Testis (tissue), 3 donors: ENCODE data around the gene SLCO3A1. TPM values are rescaled to one million over a fixed set of nuclear protein-coding genes. Genes with fewer than 3 reads are reported as not detected.

Experiments
- DNase-seq: peaks from one replicate; pipeline ENCODE4 v3.0.0-alpha.2; 2019
- H3K27ac ChIP-seq, 2 donors: fragments of 200-600 bp; sonication (generic); one replicate each; pipeline ENCODE4 v1.5.1; 2019
- H3K27me3 ChIP-seq: fragments of 200-600 bp; sonication (generic); one replicate; pipeline ENCODE4 v1.5.1; 2019
- H3K36me3 ChIP-seq: fragments of 200-600 bp; sonication (generic); one replicate; pipeline ENCODE4 v1.5.1; 2017; ENCODE audit warnings: low read depth; ENCODE audit errors: missing control alignments
- H3K4me1 ChIP-seq: fragments of 200-600 bp; sonication (generic); one replicate; pipeline ENCODE4 v1.5.1; 2019
- H3K4me3 ChIP-seq, 2 donors: fragments of 200-600 bp; sonication (generic); one replicate each; pipeline ENCODE4 v1.5.1; 2017 to 2019
- H3K9me3 ChIP-seq: fragments of 200-600 bp; sonication (generic); one replicate; pipeline ENCODE4 v1.5.1; 2017
- CTCF ChIP-seq, 3 experiments: fragments of 450-650 bp in 2 of 3; fragments of 200-600 bp in 1 of 3; sonication (generic) in 1 of 3; IDR thresholded peaks; one replicate each; pipeline ENCODE4 v1.5.1; 2016 to 2019; ENCODE audit warnings: antibody characterized with exemption in 3 of 3, mild to moderate bottlenecking in 2 of 3, moderate library complexity in 1 of 3
- POLR2A ChIP-seq: fragments of 450-650 bp; IDR thresholded peaks from one replicate; pipeline ENCODE4 v1.6.1; 2017; ENCODE audit warnings: antibody characterized with exemption, mild to moderate bottlenecking, moderate library complexity
- WGBS, 2 donors: methylation state at CpG; one replicate each; pipeline ENCODE4 v1.1.5; 2018; 5-methylcytosine and 5-hydroxymethylcytosine counted together
- intact Hi-C: fragments of 100-400 bp; cut with DNase I; formaldehyde crosslinking; loops from one replicate; pipeline ENCODE4 v1.15.1; 2023; ENCODE audit warnings: low total_unique reads
- polyA plus RNA-seq: library from polyadenylated mRNA; stranded (reverse); fragments of 350-450 nt; fragmentation: Illumina TruSeq; extraction: RNeasy Lipid Tissue Mini Kit (QIAGEN cat#74804); gene quantifications from one replicate; pipeline ENCODE4 v1.2.3, GENCODE V29; 2014; ENCODE audit warnings: low read depth, low replicate concordance; ENCODE audit not compliant: insufficient read depth
- total RNA-seq, 2 donors: library from RNA; depleted of rRNA; stranded (reverse); fragments of >200 nt; gene quantifications; one replicate each; pipeline ENCODE4 v1.2.3, GENCODE V29; 2016

Gene SLCO3A1
- total and polyA plus RNA-seq, 3 donors from 2014 or later: 76.3 to 144 (median 77.2) TPM

DNA sequence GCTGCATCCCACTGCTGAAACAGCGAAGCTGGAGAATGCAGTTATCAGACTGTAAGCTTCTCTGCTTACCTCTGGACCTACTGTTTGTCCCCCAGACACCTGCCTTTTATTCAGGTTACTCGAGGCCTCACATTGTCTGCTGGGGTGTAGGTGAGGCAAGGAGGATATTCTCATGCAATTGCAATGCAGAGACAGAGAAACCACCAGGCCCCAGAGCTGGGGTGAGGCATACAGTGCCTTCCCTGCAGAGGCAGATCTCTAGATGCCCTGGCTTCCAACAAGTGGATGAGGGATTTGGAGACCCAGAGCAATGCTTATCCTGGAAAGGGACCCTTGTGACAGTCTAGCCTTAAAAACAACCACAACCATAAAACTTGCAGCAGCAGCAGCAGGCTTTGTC, 276.7 kb downstream of the SLCO3A1 start:
- DNase-seq: no peak
- Histone ChIP-seq H3K27me3 (no peaks in the 10 kb centered on the region), H3K9me3 (no peaks in the 10 kb centered on the region), H3K4me1 (no peaks in the 10 kb centered on the region), H3K36me3 (no peaks in the 10 kb centered on the region), H3K27ac (no peak overlapping the region), H3K4me3 (no peak overlapping the region)
- 89 to 92% methylated on average over 2 of the region's 2 CpGs for WGBS, 2 donors
- TF ChIP-seq CTCF (IDR thresholded peaks at IDR 0.05) (no peak), POLR2A (no peak)
- intact Hi-C loops: no loop called here

GRCh38 chr15:92130906-92131305, 277.4 kb downstream of the SLCO3A1 start:
- no peak for TF ChIP-seq POLR2A
- no peak for TF ChIP-seq CTCF (IDR thresholded peaks at IDR 0.05)
- Histone ChIP-seq H3K27ac (no peak overlapping the region), H3K36me3 (no peaks in the 10 kb centered on the region), H3K27me3 (no peaks in the 10 kb centered on the region), H3K4me1 (no peaks in the 10 kb centered on the region), H3K4me3 (no peak overlapping the region), H3K9me3 (no peaks in the 10 kb centered on the region)
- DNase-seq: no peak
- 88 to 96% methylated on average over 3 of the region's 3 CpGs for WGBS, 2 donors
- intact Hi-C loops: no loop called here

DNA sequence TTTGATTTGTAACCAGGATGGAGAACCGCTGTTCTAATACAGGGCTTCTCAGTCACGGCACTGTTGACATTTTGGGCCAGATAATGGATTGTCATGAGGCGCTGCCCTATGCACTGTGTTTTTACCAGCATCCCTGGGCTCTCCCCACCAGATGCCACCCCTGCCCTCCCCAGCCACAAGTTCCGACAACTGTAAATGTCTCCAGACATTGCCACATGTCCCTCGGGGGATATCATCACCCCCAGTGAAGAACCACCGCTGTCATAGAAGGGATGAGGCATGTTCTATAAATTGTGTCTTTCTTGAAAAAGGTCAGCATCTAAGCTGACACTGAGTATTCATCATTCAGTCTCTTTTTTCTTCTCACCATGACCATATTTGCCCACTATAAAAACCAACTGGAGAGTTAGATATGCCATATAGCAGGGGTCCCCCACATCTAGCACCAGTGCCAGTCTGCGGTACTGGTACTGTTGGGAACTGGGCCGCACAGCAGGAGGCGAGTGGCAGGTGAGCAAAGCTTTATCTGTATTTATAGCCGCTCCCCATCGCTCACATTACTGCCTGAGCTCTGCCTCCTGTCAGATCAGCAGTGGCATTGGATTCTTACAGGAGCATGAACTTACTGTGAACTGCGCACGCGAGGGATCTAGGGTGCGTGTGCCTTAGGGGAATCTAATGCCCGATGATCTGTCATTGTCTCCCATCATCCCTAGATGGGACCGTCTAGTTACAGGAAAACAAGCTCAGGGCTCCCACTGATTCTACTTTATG, 279.7 kb downstream of the SLCO3A1 start:
- intact Hi-C loops: no loop called here
- WGBS, 2 donors: 92 to 94% methylated on average over 17 of the region's 17 CpGs
- Histone ChIP-seq H3K9me3 (no peaks in the 10 kb centered on the region), H3K4me3 (no peak overlapping the region), H3K27ac (no peak overlapping the region), H3K4me1 (no peaks in the 10 kb centered on the region), H3K36me3 (no peaks in the 10 kb centered on the region), H3K27me3 (no peaks in the 10 kb centered on the region)
- TF ChIP-seq CTCF (IDR thresholded peaks at IDR 0.05) (no peak), POLR2A (no peak)
- peak; percentile 2 for DNase-seq

GRCh38 chr15:92140796-92141195, 287.3 kb downstream of the SLCO3A1 start:
- Histone ChIP-seq H3K4me3 (no peak overlapping the region), H3K9me3 (no peaks in the 10 kb centered on the region), H3K4me1 (no peaks in the 10 kb centered on the region), H3K27me3 (no peaks in the 10 kb centered on the region), H3K36me3 (no peaks in the 10 kb centered on the region), H3K27ac (no peak overlapping the region)
- WGBS, 2 donors: 94 to 95% methylated on average over 5 of the region's 5 CpGs
- intact Hi-C loops: no loop called here
- DNase-seq: no peak
- TF ChIP-seq CTCF (IDR thresholded peaks at IDR 0.05) (no peak), POLR2A (no peak)

- no peaks in the 10 kb centered on the region for H3K9me3 ChIP-seq
- H3K36me3 ChIP-seq: no peaks in the 10 kb centered on the region
- H3K4me3 ChIP-seq: no peak overlapping the region
- DNase-seq: no peak
- H3K27ac ChIP-seq: no peak overlapping the region
- intact Hi-C loops: no loop called here
- TF ChIP-seq POLR2A (no peak), CTCF (IDR thresholded peaks at IDR 0.05) (no peak)
- H3K4me1 ChIP-seq: no peaks in the 10 kb centered on the region
- 83 to 91% methylated on average over 3 of the region's 3 CpGs for WGBS, 2 donors
- no peaks in the 10 kb centered on the region for H3K27me3 ChIP-seq
Observed at GRCh38 chr15:92141607-92142006, 288.1 kb downstream of the SLCO3A1 start.
